Effector CD4-positive, alpha-beta T cell (primary cell): ENCODE data around the gene TRPM6. TPM values are rescaled to one million over a fixed set of nuclear protein-coding genes. Genes with fewer than 3 reads are reported as not detected.
"Not testable (repeated sequence)": the region's sequence is repeated elsewhere in the genome, so short reads cannot be mapped to it uniquely, and the experiment has no call there.

Experiments used
- DNase-seq: peaks from one replicate; pipeline ENCODE4 v3.0.0-alpha.2; 2020
- total RNA-seq: gene quantifications from one replicate; lab custom pipeline; 2026; lab: John Stamatoyannopoulos, UW

TRPM6 gene, protein sequence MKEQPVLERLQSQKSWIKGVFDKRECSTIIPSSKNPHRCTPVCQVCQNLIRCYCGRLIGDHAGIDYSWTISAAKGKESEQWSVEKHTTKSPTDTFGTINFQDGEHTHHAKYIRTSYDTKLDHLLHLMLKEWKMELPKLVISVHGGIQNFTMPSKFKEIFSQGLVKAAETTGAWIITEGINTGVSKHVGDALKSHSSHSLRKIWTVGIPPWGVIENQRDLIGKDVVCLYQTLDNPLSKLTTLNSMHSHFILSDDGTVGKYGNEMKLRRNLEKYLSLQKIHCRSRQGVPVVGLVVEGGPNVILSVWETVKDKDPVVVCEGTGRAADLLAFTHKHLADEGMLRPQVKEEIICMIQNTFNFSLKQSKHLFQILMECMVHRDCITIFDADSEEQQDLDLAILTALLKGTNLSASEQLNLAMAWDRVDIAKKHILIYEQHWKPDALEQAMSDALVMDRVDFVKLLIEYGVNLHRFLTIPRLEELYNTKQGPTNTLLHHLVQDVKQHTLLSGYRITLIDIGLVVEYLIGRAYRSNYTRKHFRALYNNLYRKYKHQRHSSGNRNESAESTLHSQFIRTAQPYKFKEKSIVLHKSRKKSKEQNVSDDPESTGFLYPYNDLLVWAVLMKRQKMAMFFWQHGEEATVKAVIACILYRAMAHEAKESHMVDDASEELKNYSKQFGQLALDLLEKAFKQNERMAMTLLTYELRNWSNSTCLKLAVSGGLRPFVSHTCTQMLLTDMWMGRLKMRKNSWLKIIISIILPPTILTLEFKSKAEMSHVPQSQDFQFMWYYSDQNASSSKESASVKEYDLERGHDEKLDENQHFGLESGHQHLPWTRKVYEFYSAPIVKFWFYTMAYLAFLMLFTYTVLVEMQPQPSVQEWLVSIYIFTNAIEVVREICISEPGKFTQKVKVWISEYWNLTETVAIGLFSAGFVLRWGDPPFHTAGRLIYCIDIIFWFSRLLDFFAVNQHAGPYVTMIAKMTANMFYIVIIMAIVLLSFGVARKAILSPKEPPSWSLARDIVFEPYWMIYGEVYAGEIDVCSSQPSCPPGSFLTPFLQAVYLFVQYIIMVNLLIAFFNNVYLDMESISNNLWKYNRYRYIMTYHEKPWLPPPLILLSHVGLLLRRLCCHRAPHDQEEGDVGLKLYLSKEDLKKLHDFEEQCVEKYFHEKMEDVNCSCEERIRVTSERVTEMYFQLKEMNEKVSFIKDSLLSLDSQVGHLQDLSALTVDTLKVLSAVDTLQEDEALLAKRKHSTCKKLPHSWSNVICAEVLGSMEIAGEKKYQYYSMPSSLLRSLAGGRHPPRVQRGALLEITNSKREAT (N-terminal part only)
- not detected for total RNA-seq

DNA sequence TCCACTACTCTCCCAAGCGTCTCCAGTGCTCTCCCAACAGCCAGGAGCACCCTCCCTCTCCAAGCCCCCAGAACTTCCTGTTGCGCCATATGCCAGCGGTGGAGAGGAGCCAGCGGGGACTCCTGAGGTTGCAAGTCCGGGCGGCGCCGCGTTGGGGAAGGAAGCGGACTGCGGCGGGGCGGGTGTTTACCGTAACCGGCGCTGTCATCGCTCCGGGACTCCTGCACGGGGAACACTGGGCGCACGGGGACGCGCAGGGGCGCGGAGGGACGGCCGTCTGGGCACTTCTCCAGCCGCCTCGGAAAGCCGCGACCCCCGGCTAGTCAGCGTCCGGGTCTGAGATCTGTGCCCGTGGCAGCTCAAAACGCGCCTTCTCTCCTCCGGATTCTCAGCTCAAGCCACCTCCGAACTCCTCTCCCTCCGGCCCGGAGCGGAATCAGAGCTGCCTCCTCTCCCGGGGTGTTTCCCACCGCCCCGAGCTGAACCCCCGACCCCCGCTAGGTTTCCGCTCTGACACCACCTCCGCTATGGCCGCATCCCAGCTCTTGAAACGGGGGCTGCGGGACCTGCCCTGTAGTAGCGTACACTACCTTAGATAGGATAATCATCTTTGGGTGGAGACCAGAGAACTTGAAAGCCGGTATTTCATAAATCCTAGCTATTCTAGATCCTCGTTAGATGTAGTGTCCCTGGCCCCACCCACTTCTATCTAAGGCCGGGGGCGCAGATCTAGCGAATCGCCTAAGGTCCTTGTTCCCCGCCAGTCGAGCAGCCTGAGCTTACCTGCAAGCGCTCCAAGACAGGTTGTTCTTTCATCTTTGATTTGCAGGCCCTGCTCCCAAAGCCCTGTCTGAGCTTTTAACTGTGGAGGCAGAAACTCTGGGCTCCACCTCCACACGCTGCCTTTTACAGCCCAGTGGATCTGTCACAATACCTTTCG, at the start of gene TRPM6:
Gene TRPM6, minus strand, starts transcription at position 881 of the 940 bp plus-strand sequence. Its CDS starts 65 bp downstream, at position 816.
- no peak for DNase-seq

DNA sequence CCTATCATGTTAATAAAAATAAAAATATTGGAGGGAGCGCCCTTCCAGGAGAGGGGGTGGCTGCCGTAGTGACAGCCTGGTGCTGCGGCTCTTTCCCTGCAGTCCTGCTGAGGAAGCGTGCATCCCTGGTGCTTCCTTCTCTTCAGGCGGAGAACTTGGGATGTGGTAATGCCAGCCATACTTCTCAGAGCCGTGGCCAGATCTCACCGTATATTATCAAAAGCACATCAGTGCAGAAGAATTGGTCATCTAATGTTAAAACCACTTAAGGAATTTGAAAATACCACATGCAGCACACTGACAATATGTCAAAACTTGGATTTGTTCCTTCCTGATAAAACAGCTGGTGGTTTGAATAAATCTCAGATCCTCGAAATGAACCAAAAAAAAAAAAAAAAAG, 47.3 kb upstream of the TRPM6 start:
- DNase-seq = no peak

DNA sequence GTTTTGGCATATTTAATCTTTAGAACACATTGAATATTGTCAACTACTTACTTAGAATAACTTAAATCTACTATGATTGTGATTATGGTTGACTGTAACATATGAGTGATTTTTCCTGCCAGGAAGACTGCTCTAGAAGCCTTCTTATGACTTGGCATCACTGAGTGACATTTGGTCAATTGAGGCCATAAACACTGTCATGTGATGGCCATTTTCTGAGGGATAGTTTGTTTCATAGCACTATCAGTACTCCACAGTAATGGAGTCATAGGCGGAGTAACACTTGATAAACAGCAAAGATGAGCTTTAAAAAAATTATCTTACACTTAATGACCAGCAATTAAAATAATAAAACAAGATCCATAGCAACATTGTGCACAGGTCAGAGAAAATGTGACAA, 34.0 kb upstream of the TRPM6 start:
- no peak for DNase-seq

DNA sequence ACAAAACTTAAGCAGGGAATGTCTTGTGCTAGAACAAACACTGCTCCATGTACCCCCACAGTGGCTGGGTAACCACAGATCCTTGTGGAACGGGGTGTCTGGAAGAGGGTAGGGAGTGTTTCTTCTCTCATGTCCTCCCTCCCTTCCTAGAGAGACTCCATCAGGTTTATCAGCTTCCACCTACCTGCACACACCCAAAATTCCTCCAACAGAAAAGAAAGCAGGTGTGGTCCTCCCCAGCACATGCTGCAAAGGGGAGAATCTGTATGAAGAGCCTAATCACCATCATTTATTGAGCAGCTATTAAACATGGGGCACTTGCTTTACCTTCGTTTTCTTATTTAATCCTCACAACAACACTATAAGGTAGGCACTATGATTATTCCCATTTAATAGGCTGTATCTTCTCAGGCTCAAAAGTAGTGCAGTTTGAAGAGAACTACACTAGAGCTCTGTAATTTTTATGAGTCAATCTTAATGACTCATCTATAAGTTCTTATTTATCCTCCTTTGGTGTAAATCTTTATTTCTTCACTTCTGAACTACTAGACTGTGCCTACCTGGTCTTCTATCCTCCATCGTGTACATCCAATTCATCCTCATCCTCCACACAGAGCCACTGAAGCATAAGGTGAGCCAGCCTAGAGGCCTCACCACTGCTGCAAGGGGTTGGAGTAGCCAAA, 33.4 kb upstream of the TRPM6 start:
- DNase-seq = no peak

DNA sequence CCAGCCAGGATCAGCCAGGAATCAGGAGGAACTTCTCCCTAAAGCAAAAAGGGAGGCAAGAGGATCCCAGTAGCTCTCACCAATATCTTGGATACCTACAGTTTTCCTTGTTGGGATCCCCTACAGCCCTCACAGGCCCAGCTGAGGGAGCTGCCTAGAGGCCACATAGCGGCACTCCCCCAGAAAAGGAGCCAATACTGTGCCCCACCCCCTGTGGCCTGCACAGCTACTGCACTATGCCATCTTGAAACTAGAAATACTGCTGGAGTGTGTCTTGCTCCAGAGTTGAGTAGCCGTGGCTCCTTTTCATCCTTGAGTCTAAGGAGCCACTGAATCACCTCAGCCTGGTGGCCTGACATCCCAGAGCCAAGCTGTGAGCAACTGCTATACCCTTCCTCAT, 22.3 kb upstream of the TRPM6 start:
- DNase-seq = no peak

DNA sequence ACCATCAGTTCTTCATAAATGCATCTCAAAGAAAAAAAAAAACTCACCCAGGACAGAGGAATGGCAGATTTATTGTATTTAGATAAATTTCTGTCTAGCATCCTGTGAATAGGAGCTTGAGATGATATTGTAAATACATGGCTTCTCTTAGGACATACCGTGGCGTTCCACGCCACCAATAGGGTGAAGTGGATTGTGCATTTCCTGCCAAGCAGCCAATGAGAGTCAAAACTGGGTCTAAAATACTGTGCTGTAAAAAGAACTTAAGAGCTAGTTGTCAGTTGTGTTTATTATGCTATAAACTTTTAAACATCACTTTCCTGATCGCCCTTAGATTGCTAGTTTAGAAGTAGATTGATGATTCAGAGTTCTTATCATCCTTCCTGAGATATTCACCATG, 20.9 kb upstream of the TRPM6 start:
- no peak for DNase-seq

DNA sequence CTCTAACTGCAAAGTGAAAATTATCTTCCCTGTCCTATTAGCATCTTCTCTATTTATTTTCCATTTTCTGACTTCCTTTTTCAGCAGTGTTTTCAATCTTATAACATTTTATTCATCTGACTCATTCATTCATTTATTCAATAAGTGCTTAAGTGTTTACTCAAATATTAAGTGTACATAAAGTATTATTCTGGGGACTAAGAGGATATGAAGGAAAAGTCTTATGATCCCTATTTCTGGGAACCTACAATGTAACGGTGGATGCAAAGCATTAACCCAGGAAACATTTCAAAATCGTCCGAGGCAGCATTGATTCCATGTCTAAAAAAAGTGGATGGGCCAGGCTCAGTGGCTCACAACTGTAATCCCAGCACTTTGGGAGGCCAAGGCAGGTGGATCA, 19.4 kb upstream of the TRPM6 start:
- no peak for DNase-seq

DNA sequence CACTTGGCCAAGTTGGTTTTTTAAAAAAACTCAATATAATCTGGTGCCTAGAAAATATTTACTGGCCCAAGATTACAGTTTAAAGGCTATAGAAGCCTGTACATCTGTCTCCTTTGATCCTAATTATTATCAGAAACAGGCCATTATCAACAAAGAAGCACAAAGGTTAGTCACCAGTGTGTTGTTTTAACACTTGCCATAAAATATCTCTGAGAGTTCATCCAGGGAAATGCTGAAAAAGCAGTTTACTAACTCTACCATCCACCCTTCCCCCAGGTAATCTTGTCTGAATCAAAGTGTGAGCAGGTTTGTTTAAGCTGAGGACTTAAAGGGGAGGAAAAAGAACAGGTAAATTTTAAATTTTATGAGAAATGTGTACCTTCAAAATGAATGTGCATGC, 13.3 kb upstream of the TRPM6 start:
- no peak for DNase-seq

DNA sequence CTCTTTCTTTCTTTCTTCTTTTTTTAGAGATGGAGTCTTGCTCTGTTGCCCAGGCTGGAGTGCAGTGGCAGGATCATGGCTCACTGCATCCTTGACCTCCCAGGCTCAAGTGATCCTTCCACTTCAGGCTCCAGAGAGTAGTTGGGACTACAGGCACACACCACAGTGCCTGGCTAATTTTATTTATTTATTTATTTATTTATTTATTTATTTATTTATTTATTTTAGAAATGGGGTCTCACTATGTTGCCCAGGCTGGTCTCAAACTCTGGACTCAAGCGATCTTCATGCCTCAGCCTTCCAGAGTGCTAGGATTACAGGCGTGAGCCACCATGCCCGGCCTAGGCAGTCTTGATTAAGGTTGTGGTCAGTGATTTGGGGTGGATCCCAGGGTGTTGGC, 728 bp upstream of the TRPM6 start:
- not testable (repeated sequence) for DNase-seq

DNA sequence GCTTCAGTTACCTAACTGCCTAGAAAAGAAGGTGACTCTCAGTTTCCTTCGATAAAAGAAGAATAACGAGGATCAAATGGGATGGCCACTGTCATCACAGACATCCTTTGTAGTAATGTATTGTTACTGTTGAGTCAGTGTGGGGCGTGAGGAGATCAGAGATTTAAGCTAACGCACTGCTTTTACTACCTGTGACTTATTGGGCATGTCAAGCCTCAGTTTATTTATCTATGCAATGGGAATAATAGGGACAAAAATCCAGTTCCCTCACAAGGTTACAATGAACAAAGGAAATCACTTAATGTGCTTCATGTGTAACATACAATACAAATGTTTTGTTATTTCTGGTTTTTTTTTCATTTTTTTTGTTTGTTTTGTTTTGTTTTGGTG, 255 bp upstream of the TRPM6 start:
- no peak for DNase-seq

DNA sequence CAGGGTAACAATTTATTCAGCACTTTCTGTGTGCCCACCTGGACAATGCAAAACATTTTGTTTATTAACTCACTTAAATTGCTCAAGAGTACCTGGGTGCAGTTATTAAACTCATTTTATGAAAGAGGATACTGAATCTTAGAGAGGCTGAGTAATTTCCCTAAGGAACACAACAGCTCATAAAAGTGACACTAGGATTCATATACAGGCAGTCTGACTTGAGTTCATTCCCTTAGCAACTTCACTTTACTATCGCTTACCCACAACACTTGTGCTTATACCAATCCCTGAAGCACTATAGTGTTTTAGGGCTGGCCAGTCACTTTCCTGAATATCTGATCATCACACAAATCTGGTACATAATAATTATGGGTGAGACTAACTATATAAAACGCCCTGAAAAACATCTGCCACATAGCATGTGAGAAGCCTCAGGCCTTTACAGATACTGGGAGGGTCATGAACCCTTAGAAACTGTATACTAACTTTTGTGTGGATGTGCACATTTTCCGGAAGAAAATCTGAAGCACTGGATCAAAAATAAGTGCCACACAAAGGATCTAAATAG, 11.3 kb downstream of the TRPM6 start:
- DNase-seq = no peak

DNA sequence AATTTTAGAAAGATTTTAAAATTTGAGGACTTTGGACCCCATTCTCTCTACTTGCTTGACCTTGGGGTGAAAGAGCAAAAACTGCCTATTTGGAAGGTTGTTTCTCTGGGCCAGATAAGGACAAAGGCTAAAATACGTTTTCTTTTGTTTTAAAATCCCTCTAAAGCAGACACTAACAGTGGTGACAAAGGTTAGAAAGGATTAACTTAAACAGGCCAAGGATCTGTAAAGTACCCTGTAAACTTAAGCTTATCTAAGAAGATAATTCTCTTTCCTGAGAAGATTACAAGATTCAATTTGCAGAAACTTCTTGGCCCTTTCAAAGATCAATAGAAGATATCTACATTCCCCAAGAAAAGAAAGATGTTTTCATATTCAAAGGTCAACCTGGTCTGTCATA, 12.1 kb downstream of the TRPM6 start:
- DNase-seq = no peak

DNA sequence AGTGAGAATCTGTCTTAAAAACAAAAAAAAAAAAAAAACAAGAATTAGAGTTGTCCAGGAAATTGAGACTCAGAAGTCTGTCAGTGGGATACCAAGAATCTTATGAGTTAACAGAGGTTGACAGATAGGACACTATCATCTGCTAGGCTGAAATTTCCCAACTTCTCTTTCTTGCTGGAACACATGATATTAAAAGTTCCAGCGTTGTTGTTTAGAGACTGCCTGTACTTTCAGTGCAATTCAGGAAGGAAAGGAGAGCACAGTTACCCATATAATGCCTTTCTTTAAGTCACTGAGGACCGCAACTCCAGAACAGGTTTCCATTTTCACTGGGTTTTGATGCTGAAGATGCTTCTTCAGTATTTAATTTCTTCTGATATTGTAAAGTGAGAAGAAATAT, 13.5 kb downstream of the TRPM6 start:
- no peak for DNase-seq

DNA sequence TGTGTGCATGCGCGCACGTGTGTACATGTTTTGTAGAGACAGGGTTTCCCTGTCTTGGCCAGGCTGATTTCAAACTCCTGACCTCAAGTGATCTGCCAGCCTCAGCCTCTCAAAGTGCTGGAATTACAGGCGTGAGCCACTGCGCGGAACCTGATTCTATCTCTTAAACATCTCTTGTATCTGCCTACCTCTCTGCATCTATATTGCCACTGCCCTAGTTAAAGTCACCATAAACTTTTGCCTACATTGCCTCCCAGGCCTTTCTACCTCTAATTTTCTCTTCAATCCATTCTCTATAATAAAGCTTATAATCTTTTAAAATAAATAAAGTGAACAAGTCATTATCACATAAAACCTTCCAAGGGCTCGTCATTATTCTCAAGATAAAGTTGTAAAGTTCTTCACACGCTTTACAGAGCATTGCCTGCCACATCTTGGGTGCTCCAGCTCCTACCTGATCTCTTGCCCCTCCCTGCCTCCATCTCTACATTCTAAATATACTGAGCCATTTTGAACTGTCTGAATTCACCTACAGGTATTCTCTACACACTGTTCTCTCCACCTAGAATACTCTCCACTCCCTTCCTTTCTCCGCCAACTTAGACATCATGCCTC, 15.0 kb downstream of the TRPM6 start:
- DNase-seq = no peak

DNA sequence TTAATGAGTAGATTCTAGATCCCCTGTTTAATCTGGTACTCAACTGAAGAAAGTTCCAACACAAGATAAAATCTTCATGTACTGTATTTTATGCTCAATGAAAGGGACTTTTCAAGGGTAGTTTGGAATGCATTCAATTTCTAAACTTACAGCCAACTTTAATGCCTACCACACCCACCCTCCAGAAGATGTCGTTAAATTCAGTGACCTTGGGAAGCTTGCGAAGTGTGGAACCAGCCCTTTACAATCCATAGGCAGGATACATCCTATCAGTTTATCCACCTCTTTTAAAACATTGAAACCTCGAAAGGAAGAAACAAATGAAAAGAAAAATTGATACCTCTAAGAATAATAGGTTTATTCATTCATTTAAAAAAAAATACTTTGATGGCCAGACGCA, 20.2 kb downstream of the TRPM6 start:
- DNase-seq = no peak

DNA sequence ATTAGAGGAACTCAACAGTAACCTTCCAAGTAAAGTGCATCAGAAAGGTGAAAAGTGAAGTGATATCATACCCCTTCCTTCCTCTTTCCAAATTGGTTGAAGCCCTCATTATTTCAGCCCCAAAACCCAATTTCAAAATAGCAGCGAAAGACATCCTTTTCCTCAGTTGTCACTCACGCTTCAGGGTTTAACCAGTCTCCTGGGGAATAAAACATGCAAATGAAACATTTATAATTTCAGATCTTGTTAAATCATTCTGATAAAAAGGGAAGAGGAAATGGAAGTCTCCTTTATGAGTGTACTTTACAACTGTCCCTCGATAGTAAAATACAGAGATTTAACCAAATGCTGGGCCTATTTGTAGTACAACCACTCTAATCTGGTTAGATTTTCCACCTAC, 22.5 kb downstream of the TRPM6 start:
- DNase-seq = no peak

DNA sequence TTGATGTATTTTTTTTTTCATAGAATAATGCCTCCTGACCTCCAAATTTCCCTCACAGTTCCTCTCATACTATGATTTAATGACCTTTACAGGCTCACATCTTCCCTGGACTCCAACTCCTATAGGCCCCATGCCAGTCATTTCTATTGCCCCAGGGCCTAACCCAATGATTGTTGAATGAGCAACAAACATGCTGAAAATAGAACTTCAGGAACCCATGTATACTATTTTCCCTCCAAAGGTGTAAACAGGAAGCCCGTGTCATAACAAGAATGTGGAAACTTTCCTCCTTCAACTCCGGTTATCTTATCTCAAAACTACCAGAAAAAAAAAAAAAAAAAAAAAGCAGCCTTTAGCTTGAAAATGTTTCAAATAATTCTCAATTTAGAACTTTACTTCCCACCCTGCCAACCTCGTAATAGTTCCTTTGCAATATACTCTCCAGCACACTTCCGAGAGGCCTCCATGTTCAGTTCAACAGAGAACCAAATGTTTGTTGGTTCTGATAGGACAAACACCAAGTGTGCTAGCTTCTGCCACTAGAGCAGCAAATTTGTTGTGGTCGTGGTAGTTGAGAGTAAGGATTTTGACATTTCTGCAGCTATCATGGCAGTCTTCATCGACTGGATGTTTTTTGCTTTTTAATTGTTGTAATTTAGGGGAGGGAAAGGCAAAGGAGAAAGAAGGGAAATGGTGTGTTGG, 25.8 kb downstream of the TRPM6 start:
- no peak for DNase-seq

DNA sequence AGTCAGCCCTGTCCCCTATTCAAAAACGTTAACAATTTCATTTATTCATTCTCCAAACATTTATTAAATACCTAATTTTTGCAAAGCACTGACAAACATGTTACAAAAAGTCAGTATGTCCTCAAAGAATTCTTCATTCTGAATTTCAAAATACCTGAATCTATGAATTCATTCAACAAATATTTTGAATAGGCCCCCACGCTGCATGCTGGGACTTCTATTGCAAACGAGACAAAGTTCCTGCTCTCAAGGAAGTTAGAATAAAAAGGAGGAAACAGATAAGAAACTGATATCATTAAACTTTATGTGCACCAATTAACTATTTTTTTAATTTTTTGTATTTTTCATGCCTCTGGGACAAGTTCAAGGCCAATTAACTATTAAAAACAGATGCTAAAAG, 26.6 kb downstream of the TRPM6 start:
- DNase-seq = no peak

DNA sequence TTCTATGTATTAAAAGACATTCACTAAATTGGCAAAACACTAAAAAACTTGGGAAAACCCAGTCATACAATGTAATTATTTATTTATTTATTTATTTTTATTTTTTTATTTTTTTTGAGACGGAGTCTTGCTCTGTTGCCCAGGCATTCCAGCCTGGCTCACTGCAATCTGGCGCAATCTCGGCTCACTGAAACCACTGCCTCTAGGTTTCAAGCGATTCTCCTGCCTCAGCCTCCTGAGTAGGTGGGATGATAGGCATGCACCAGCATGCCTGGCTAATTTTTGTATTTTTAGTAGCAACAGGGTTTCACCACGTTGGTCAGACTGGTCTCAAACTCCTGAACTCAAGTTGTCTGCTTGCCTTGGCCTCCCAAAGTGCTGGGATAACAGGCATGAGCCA, 27.5 kb downstream of the TRPM6 start:
- not testable (repeated sequence) for DNase-seq

DNA sequence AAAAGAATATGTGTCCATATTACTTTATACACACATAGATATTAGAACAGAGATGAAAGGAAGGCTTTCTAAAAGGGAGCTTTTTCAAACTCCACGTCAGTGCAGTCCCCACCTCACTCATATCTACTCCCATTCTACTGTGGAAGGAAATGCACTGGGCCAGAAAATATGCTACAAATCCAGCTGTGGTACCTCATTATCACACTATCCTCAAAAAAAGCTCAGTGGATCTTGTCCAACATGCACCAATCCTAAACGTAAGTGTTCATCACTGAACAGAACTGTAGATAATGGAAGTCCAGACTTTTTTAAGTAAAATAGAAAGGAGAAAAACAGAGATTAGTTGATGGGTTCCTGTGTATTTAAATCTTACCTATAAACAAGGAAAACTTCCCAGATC, 27.9 kb downstream of the TRPM6 start:
- no peak for DNase-seq
